Activated CD4-positive, alpha-beta T cell treated with anti-CD3 and anti-CD28 coated beads for 48 hours (primary cell): ENCODE results near the gene ADRA2A.

Experiments used
- DNase-seq: peaks from one replicate; pipeline ENCODE4 v3.0.0-alpha.2; 2020

ADRA2A gene

GRCh38 chr10:111113238-111113960 lies 36.6 kb downstream of the ADRA2A start:
- DNase-seq = no peak

- DNase-seq = no peak
Observed at GRCh38 chr10:111113961-111114757, 37.3 kb downstream of the ADRA2A start.

- DNase-seq = no peak
Observed at GRCh38 chr10:111114758-111115500, 38.1 kb downstream of the ADRA2A start.

GRCh38 chr10:111116211-111116610 lies 39.4 kb downstream of the ADRA2A start:
- no peak for DNase-seq

- no peak for DNase-seq
Observed at GRCh38 chr10:111116762-111117445, 40.1 kb downstream of the ADRA2A start.

GRCh38 chr10:111117528-111118277 lies 40.9 kb downstream of the ADRA2A start:
- DNase-seq = no peak

- DNase-seq = no peak
Observed at GRCh38 chr10:111118758-111119157, 41.9 kb downstream of the ADRA2A start.

- no peak for DNase-seq
Observed at GRCh38 chr10:111119637-111120036, 42.8 kb downstream of the ADRA2A start.

- no peak for DNase-seq
Observed at GRCh38 chr10:111122127-111122526, 45.3 kb downstream of the ADRA2A start.

- DNase-seq = no peak
Observed at GRCh38 chr10:111123883-111124282, 47.1 kb downstream of the ADRA2A start.

GRCh38 chr10:111125102-111125501 lies 48.3 kb downstream of the ADRA2A start:
- DNase-seq = no peak

GRCh38 chr10:111126077-111126476 lies 49.2 kb downstream of the ADRA2A start:
- no peak for DNase-seq

GRCh38 chr10:111127081-111127848 lies 50.4 kb downstream of the ADRA2A start:
- no peak for DNase-seq

- no peak for DNase-seq
Observed at GRCh38 chr10:111128331-111129180, 51.7 kb downstream of the ADRA2A start.

GRCh38 chr10:111129363-111129762 lies 52.5 kb downstream of the ADRA2A start:
- no peak for DNase-seq

- DNase-seq = no peak
Observed at GRCh38 chr10:111130471-111130870, 53.6 kb downstream of the ADRA2A start.
